SIG-M5 (cell line): ENCODE results near the gene ZNF518A.

Experiments used
- DNase-seq: peaks from one replicate; lab custom pipeline; 2025; lab: John Stamatoyannopoulos, UW

Gene ZNF518A

GRCh38 chr10:96129387-96130325 lies at the start of gene ZNF518A:
Gene ZNF518A (plus strand): TSS chr10:96130297. CDS start chr10:96156323, 26,026 bp downstream.
- no peak for DNase-seq

GRCh38 chr10:96082153-96082552 lies 47.9 kb upstream of the ZNF518A start:
- DNase-seq: no peak

- DNase-seq: no peak
Observed at GRCh38 chr10:96082748-96083147, 47.3 kb upstream of the ZNF518A start.

- DNase-seq: no peak
Observed at GRCh38 chr10:96089116-96089515, 41.0 kb upstream of the ZNF518A start.

GRCh38 chr10:96089670-96090462 lies 40.2 kb upstream of the ZNF518A start:
- peak; percentile 56 for DNase-seq

- DNase-seq: no peak
Observed at GRCh38 chr10:96090463-96090800, 39.7 kb upstream of the ZNF518A start.

GRCh38 chr10:96092999-96093767 lies 36.9 kb upstream of the ZNF518A start:
- no peak for DNase-seq

- DNase-seq: no peak
Observed at GRCh38 chr10:96093948-96094347, 36.1 kb upstream of the ZNF518A start.

- no peak for DNase-seq
Observed at GRCh38 chr10:96096958-96097357, 33.1 kb upstream of the ZNF518A start.

- DNase-seq: no peak
Observed at GRCh38 chr10:96097865-96098264, 32.2 kb upstream of the ZNF518A start.

- DNase-seq: no peak
Observed at GRCh38 chr10:96107623-96108038, 22.5 kb upstream of the ZNF518A start.

- DNase-seq: no peak
Observed at GRCh38 chr10:96112531-96112930, 17.6 kb upstream of the ZNF518A start.

GRCh38 chr10:96118604-96119450 lies 11.3 kb upstream of the ZNF518A start:
- no peak for DNase-seq

- no peak for DNase-seq
Observed at GRCh38 chr10:96122824-96123223, 7.3 kb upstream of the ZNF518A start.

- peak; percentile 36 for DNase-seq
Observed at GRCh38 chr10:96124230-96125141, 5.6 kb upstream of the ZNF518A start.

GRCh38 chr10:96125142-96125515 lies 5.0 kb upstream of the ZNF518A start:
- DNase-seq: no peak

GRCh38 chr10:96130326-96130995 lies 364 bp downstream of the ZNF518A start:
- DNase-seq: peak; percentile 24

GRCh38 chr10:96131621-96132020 lies 1.5 kb downstream of the ZNF518A start:
- DNase-seq: no peak

- no peak for DNase-seq
Observed at GRCh38 chr10:96133135-96133534, 3.0 kb downstream of the ZNF518A start.

- DNase-seq: no peak
Observed at GRCh38 chr10:96136810-96137209, 6.7 kb downstream of the ZNF518A start.
